AG09319 (cell line): ENCODE measurements around the gene DCXR.
"Not testable (repeated sequence)": the region's sequence is repeated elsewhere in the genome, so short reads cannot be mapped to it uniquely, and the experiment has no call there.

Experiments used
- DNase-seq: peaks from one replicate; pipeline ENCODE4 v3.0.0-alpha.2; 2010; ENCODE audit warnings: low read depth; ENCODE audit errors: extremely low read depth
- TF ChIP-seq, protein P1 (sequence below): IDR thresholded peaks from 2 replicates; pipeline ENCODE4 v1.5.1; 2011; ENCODE audit warnings: low read depth, mild to moderate bottlenecking, inconsistent platforms, low read length, moderate library complexity

The DCXR gene

DNA sequence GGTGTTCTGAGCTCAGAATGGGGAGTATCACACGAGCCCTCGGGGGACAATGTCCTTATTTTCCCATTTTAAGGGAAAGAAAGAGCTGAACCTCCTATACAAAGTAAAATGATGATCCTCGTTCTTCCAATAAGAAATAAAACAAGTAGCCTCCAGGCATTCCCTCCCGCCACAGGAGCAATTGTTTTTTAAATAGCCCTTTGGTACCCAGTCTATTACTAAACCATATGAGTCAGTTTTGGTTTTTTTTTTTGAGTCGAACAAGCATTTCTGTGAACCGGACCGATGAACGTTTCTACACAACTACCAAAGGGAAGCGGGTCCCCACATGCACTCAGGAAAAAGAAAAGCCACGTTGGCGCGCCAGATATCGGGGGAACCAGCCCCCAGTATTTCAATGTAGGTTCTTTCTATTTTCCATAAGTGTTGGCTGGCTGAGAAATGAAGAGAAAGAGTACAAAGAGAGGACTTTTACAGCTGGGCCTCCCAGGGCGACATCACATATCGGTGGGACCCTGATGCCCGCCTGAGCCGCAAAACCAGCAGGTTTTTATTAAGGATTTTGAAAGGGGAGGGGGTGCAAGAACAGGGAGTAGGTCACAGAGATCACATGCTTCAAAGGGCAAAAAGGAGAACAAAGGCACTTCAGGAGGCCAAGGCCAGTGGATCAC lies 3.8 kb upstream of the DCXR start:
- no peak for DNase-seq
- TF ChIP-seq, protein P1, sequence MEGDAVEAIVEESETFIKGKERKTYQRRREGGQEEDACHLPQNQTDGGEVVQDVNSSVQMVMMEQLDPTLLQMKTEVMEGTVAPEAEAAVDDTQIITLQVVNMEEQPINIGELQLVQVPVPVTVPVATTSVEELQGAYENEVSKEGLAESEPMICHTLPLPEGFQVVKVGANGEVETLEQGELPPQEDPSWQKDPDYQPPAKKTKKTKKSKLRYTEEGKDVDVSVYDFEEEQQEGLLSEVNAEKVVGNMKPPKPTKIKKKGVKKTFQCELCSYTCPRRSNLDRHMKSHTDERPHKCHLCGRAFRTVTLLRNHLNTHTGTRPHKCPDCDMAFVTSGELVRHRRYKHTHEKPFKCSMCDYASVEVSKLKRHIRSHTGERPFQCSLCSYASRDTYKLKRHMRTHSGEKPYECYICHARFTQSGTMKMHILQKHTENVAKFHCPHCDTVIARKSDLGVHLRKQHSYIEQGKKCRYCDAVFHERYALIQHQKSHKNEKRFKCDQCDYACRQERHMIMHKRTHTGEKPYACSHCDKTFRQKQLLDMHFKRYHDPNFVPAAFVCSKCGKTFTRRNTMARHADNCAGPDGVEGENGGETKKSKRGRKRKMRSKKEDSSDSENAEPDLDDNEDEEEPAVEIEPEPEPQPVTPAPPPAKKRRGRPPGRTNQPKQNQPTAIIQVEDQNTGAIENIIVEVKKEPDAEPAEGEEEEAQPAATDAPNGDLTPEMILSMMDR, result no peak

- DNase-seq, result no peak
- TF ChIP-seq, protein P1, result no peak
Measured at GRCh38 chr17:82039695-82040299, 2.3 kb upstream of the DCXR start.

DNA sequence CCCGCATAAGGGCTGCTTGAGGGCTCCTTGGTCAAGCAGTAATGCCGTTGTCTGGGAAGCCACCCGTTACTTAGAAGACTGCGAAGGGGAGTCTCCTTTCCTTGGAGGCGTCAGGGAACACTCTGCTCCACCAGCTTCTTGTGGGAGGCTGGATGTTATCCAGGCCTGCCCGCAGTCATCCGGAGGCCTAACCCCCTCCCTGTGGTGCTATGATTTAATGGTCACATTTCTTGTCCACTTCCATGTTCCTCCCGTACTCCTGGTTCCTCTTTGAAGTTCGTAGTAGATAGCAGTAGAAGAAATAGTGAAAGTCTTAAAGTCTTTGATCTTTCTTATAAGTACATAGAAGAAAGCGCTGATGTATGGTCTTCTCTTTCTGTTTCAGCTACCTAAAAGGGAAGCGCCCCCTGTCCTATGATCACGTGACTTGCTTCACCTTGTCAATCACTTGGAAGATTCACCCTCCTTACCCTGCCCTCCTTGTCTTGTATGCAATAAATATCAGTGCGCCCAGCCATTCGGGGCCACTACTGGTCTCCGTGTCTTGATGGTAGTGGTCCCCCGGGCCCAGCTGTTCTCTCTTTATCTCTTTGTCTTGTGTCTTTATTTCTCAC lies 1.4 kb upstream of the DCXR start:
- not testable (repeated sequence) for DNase-seq

- TF ChIP-seq, protein P1, result no peak
- no peak for DNase-seq
Measured at GRCh38 chr17:82037889-82038195, 345 bp upstream of the DCXR start.

- DNase-seq, result no peak
- TF ChIP-seq, protein P1, result no peak
Measured at GRCh38 chr17:82036634-82037091, 834 bp downstream of the DCXR start.

GRCh38 chr17:82035956-82036633 lies 1.4 kb downstream of the DCXR start:
- no peak for DNase-seq
- TF ChIP-seq, protein P1, result no peak

- TF ChIP-seq, protein P1, result no peak
Measured at GRCh38 chr17:82035488-82035887, 2.0 kb downstream of the DCXR start.

More at GRCh38 chr17:82035488-82035887, 2.0 kb downstream of the DCXR start:
- no peak for DNase-seq
